Urothelium cell line (cell line): ENCODE measurements around the gene CFAP97D1.

Experiments used
- DNase-seq: peaks from one replicate; pipeline ENCODE4 v3.0.0; 2011; ENCODE audit warnings: low spot score, mixed read lengths
- FAIRE-seq: peaks from 2 replicates; lab custom pipeline; 2011; peaks lifted over from hg19 to GRCh38; lab: Jason Lieb, UNC

The CFAP97D1 gene

DNA sequence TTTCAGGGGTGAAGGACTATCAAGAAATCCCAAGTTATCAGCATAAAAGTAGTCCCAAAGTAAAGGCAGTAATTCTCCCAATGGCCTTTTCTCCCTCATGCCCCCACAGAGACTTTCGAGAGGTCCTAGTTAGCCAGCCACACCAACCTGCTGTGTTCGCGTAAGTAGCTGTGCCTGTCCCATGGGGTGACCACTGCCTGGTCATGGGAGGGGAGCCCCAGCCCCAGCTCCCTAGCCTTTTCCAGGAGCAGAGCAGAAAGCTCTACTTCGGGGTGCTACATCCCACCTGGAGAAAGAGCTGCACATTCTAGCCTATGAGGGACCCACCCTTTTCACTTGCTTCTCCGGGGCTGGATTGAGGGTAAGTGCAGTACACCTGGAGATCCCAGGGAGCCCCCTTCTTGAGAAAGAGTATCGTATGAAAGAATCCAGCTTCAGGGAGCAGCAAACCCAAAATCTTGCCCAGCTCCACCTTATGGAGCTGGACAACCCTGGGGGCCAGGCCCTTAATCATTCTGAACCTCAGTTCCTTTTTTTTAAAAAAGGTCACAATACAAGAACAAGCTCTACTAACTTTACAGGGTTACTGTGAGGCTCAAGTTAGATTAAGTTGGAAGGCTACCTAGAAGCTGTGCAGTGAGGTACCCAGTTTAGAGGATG lies 13.1 kb upstream of the CFAP97D1 start:
- FAIRE-seq, result no peak

GRCh38 chr17:43767713-43768059 lies 12.5 kb upstream of the CFAP97D1 start:
- no peak for DNase-seq
- FAIRE-seq, result no peak

More for the DNA sequence above, 13.1 kb upstream of the CFAP97D1 start:
- no peak for DNase-seq

- FAIRE-seq (no peak), DNase-seq (no peak)
Observed at GRCh38 chr17:43768382-43768781, 11.9 kb upstream of the CFAP97D1 start.

DNA sequence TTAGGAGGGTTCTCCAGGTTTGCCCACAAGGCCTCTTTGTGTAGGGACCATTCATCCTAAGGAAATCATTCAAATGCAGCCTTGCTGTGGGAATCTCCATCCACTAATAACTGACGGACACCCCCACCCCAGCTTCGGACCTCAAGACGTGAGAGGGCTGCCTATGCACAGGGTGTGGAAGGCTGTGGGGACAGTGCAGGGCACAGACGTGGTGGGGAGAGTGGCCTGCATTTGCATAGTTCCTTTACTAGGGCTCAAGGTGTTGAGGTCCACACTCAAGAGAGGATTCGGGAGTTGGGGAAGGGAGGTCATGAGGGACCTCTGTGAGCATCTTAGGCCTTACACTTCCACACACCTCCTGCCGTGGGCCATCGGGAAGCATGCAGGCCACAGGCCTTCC lies 11.3 kb upstream of the CFAP97D1 start:
- FAIRE-seq (no peak), DNase-seq (no peak)

DNA sequence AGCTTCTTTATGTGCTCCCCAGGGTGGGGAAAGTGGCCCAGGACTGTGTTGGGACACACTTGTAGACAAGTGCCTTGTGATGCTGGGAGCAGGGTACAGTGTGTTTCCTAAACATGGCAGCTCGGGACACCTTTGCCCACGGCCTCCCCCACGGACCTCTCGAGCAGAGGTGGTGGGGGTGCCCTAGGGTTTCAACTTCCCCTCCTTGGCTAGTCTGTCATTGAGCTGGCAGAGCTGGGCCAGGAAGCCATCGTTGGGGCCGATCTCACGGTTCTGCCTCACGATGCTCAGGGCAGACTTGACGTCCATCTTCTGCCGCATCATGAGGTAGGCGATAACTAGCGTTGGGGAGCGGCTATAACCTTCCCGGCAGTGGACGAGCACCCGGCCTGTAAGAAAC lies 10.8 kb upstream of the CFAP97D1 start:
- DNase-seq, result no peak
- FAIRE-seq, result no peak

- no peak for DNase-seq
- FAIRE-seq, result no peak
Observed at GRCh38 chr17:43769859-43770258, 10.4 kb upstream of the CFAP97D1 start.

GRCh38 chr17:43770957-43771356 lies 9.3 kb upstream of the CFAP97D1 start:
- no peak for DNase-seq
- FAIRE-seq, result no peak

GRCh38 chr17:43771463-43771862 lies 8.8 kb upstream of the CFAP97D1 start:
- FAIRE-seq (no peak), DNase-seq (no peak)

DNA sequence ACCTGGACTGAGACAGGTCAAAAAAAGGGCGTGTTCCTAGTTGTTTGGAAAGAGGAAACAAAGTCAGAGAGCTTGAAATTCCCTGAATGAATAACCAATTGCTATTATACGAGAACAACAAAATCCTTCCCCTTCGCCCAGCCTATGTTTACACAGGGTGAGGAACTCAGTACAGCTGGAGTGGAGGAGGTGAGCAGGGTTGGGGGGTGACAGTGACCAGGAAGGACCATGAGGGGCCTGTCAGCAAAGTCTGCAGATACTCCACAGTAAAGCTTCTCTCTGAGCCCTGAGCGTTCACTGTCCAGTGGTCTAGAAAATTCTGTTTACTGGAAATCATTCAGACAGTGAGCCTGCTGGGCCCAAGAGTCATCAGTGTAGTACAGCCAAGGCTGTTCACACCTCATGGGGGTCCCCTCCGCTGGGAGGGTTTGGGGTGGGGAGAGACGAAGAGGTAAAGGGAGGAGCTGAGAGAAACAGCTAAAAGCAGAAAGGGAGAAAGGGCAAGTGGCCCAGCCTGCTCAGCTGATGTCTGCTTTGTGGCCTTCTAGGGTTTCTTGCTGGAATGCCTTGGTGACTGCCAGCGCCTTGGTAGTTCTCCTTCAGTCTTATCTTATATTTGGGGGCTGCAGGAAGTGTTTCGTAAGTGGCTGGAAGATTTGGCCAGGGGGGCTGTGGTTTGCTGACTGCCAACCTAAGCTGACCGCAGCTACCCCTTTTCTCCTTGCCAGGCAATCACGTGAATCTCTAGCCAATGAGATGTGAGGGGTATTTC lies 7.2 kb upstream of the CFAP97D1 start:
- no peak for FAIRE-seq

DNA sequence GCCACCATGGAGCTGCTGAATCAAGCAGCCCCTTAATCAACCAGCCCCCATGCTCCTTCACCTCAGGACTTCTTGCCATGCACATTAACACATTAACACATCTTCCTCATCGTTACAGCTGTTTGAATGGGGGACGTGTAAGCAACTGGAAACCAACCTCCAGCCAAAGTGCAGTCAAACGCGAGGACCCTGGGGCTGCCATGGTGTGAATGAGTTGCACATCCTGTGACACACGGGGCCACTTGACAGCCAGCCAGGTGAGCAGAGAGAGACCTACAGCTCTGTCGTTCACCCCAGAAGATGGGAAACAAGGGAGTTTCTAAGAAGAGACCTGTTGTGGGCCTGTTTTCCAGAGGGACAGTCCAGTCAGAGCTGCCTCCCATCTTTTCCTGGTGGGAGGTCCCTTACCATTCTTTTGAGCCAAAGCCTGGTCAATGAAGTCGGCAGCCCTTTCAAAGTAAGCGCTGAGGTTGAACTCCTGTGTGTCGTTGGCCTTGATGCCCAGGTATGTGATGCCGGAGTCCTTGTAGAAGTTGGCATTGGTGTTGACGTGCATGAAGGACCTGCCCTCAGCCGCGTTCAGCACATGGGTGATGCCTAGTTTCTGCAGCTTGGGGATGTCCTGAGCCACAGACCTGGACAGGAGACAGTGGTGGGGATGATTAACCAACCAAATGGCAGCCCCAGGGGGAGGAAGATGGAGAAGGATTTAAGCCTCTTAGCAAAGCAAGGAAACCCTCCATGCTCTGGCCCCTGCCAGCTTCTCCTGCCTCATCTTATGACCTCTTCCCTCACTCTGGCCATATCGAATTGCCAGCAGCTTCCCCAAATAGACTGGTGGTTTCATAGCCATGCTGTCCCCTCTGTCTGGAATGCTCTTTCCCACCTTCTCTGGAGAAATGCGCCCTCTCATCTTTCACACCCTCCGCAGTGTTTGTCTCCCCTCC lies 5.7 kb upstream of the CFAP97D1 start:
- DNase-seq (no peak), FAIRE-seq (no peak)

More for the DNA sequence above, 7.2 kb upstream of the CFAP97D1 start:
- no peak for DNase-seq

- DNase-seq (peak; percentile 97), FAIRE-seq (no peak)
Observed at GRCh38 chr17:43778337-43779144, 1.7 kb upstream of the CFAP97D1 start, which contains the start of gene DUSP3. TSS of gene DUSP3 (minus strand) at chr17:43778977. CDS start at chr17:43778924, 53 bp downstream.

GRCh38 chr17:43779145-43780125 lies 800 bp upstream of the CFAP97D1 start:
- no peak for FAIRE-seq
- DNase-seq, result no peak

DNA sequence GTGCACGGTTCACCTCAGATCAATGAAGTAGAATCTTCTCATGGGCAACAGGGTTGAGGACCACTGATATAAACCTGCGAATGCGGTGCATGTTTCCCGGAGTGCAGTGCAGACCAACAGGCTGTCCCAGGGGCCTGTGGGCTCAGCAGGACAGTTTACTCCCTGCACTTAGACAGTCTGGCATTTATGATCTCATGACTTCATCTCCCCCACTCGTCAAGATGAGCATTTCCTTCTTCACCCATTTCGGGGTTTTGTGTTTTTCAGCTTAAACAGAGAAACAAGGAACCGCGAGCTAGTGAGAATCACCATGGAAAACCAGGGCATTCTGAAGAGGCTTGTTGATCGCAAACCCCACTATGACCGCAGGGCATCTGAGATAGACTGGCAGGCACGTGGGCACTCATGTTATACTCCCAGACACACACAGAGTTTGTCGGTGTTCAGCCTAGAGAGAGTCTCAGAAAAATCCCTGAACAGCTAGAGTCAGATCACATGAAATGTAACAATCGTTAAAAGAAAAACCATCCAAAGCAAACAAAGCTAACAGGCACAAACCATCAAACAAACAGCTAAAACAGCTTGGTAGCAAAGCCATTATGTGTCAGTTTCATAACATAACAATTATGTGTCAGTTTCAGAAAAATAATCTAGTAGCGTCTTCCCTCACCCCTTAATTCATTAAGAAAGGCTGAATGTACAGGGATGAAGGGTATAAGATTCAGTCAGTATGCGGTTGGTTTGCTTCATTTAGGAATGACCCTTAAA lies 2.9 kb downstream of the CFAP97D1 start:
- no peak for DNase-seq
- FAIRE-seq, result no peak

DNA sequence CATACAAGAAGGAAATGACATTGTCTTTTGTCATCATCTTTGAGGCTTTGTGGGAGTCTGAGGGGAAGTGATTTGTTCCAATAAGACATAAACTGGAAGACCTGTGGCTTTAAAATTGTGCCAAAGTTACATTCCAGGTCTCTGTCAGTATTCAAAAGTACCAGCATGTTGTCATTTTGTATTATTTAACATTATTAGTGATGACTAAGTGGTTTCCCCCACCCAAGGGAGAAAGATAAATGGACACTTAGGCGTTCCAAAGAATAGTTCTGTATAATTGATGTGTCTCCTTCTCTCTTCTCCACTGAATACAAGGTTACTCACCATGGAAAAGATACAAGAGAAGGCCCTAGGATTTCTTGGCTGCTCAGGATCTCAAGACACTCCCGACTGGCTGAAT lies 3.8 kb downstream of the CFAP97D1 start:
- no peak for DNase-seq

GRCh38 chr17:43784628-43785101 lies 4.4 kb downstream of the CFAP97D1 start:
- no peak for DNase-seq
- FAIRE-seq, result peak; percentile 37

More for the DNA sequence above, 3.8 kb downstream of the CFAP97D1 start:
- no peak for FAIRE-seq

GRCh38 chr17:43787728-43788127 lies 7.5 kb downstream of the CFAP97D1 start:
- DNase-seq, result no peak
- no peak for FAIRE-seq

GRCh38 chr17:43788540-43788939 lies 8.3 kb downstream of the CFAP97D1 start:
- DNase-seq (no peak), FAIRE-seq (no peak)

GRCh38 chr17:43789482-43789881 lies 9.2 kb downstream of the CFAP97D1 start:
- FAIRE-seq (no peak), DNase-seq (no peak)
